ENCODE data around the gene CD300LF.

GRCh38 chr17:74682471-74683190 lies 30.1 kb downstream of the CD300LF start:
- TF ChIP-seq POLR2AphosphoS5 (IDR thresholded peaks at IDR 0.05) (no peak), EP300 (IDR thresholded peaks at IDR 0.05) (no peak)

Data from gastroesophageal sphincter (tissue), 2 donors.